SK-N-SH (cell line): ENCODE measurements around the gene CELSR3. TPM values are rescaled to one million over a fixed set of nuclear protein-coding genes. Genes with fewer than 3 reads are reported as not detected.

Experiments used
- CTCF ChIA-PET: fragments of 300-600, 350-600 bp; formaldehyde crosslinking; extraction: SDS; loops from one replicate; lab custom pipeline; 2021; lab: Yijun Ruan, JAX
- POLR2A ChIA-PET: fragments of 350-600 bp; sonication (Branson Sonifier 250); formaldehyde crosslinking; extraction: SDS; loops from one replicate; lab custom pipeline; 2020; ENCODE audit warnings: antibody characterized with exemption, inconsistent platforms; lab: Yijun Ruan, JAX
- DNase-seq: peaks from one replicate; pipeline ENCODE4 v3.0.0; 2012
- H2AFZ ChIP-seq: fragments of 200-600 bp; sonication (generic); 2 replicates; pipeline ENCODE4 v1.8.1; 2016; ENCODE audit warnings: antibody characterized with exemption, mild to moderate bottlenecking, low read depth
- H3F3A ChIP-seq: fragments of 200-600 bp; sonication (generic); replicated peaks from 2 replicates; pipeline ENCODE3; 2016; ENCODE audit warnings: antibody characterized with exemption, mild to moderate bottlenecking; ENCODE audit not compliant: insufficient read depth
- H3K27ac ChIP-seq, 2 experiments: fragments of 200-500 bp in 1 of 2; fragments of 200-600 bp in 1 of 2; sonication (Bioruptor generic) in 1 of 2; sonication (generic), shearing (Covaris generic) in 1 of 2; 2 replicates each; pipeline versions ENCODE4 v1.5.1 to v1.6.1; 2014 to 2016; ENCODE audit warnings: low read depth in 2 of 2, inconsistent platforms in 1 of 2, low read length in 1 of 2, mild to moderate bottlenecking in 1 of 2, mixed read lengths in 1 of 2
- H3K27me3 ChIP-seq: fragments of 200-600 bp; sonication (generic), shearing (Covaris generic); 2 replicates; pipeline ENCODE4 v1.6.1; 2016; ENCODE audit warnings: mixed run types; ENCODE audit not compliant: insufficient read depth
- H3K36me3 ChIP-seq, 2 experiments: fragments of 200-500 bp in 1 of 2; fragments of 200-600 bp in 1 of 2; sonication (Bioruptor generic) in 1 of 2; sonication (generic) in 1 of 2; replicated peaks in 1 of 2; 2 replicates each; pipeline versions ENCODE3 to v1.5.1; 2014 to 2016; ENCODE audit warnings: low read length in 1 of 2, mild to moderate bottlenecking in 1 of 2; ENCODE audit not compliant: insufficient read depth in 2 of 2, control insufficient read depth in 1 of 2
- H3K4me1 ChIP-seq, 2 experiments: fragments of 200-500 bp in 1 of 2; fragments of 200-600 bp in 1 of 2; sonication (Bioruptor generic) in 1 of 2; sonication (generic), shearing (Covaris generic) in 1 of 2; 2 replicates each; pipeline versions ENCODE4 v1.5.1 to v1.6.1; 2014 to 2016; ENCODE audit warnings: low read depth in 1 of 2, low read length in 1 of 2, mixed run types in 1 of 2; ENCODE audit not compliant: insufficient read depth in 2 of 2, control insufficient read depth in 1 of 2
- H3K4me2 ChIP-seq: fragments of 200-600 bp; sonication (generic), shearing (Covaris generic); 2 replicates; pipeline ENCODE4 v1.6.1; 2017; ENCODE audit warnings: mixed run types
- H3K4me3 ChIP-seq, 2 experiments: fragments of 200-500 bp in 1 of 2; fragments of 200-600 bp in 1 of 2; sonication (Bioruptor generic) in 1 of 2; sonication (generic), shearing (Covaris generic) in 1 of 2; 2 replicates each; pipeline versions ENCODE4 v1.5.1 to v1.8.1; 2014 to 2016; ENCODE audit warnings: low read depth in 2 of 2, inconsistent platforms in 1 of 2, low read length in 1 of 2, mild to moderate bottlenecking in 1 of 2, mixed read lengths in 1 of 2, moderate library complexity in 1 of 2
- H3K79me2 ChIP-seq: fragments of 200-600 bp; sonication (generic); 2 replicates; pipeline ENCODE4 v1.8.1; 2017; ENCODE audit warnings: mild to moderate bottlenecking; ENCODE audit not compliant: insufficient read depth
- H3K9ac ChIP-seq: fragments of 200-600 bp; sonication (generic); 2 replicates; pipeline ENCODE4 v1.6.1; 2017; ENCODE audit warnings: mixed run types
- H3K9me2 ChIP-seq: fragments of 200-600 bp; sonication (generic); 2 replicates; pipeline ENCODE4 v1.6.1; 2017; ENCODE audit warnings: mixed run types
- H3K9me3 ChIP-seq: fragments of 200-600 bp; sonication (generic); 2 replicates; pipeline ENCODE4 v1.6.1; 2017; ENCODE audit warnings: mixed run types, mild to moderate bottlenecking, moderate library complexity
- H4K20me1 ChIP-seq: fragments of 200-600 bp; sonication (generic); 2 replicates; pipeline ENCODE4 v1.6.1; 2017; ENCODE audit warnings: mild to moderate bottlenecking, mixed run types; ENCODE audit not compliant: insufficient read depth
- CHD2 ChIP-seq: fragments of 150-350 bp; IDR thresholded peaks from 2 replicates; pipeline ENCODE4 v1.6.1; 2018; ENCODE audit warnings: low read length; ENCODE audit not compliant: partially characterized antibody
- CTCF ChIP-seq: fragments of 200-600 bp; sonication (generic); IDR thresholded peaks from 2 replicates; pipeline ENCODE4 v1.6.1; 2017; ENCODE audit warnings: antibody characterized with exemption, mild to moderate bottlenecking, moderate library complexity
- EZH2phosphoT487 ChIP-seq: fragments of 200-600 bp; sonication (generic); IDR thresholded peaks from 2 replicates; pipeline ENCODE4 v1.6.1; 2017; ENCODE audit warnings: low read depth, mixed run types, mild to moderate bottlenecking, antibody characterized with exemption, moderate library complexity, borderline replicate concordance
- FOXM1 ChIP-seq: IDR thresholded peaks from 2 replicates; pipeline ENCODE4 v1.4.0; 2012; ENCODE audit warnings: low read depth, mild to moderate bottlenecking
- NFIC ChIP-seq: IDR thresholded peaks from 2 replicates; pipeline ENCODE4 v1.4.0; 2012; ENCODE audit warnings: borderline replicate concordance
- NRF1 ChIP-seq: IDR thresholded peaks from 2 replicates; pipeline ENCODE4 v1.6.1; 2012; ENCODE audit warnings: low read depth, mild to moderate bottlenecking, low read length
- RFX5 ChIP-seq: IDR thresholded peaks from 2 replicates; pipeline ENCODE4 v1.6.1; 2012; ENCODE audit warnings: mild to moderate bottlenecking, improper control_type of control experiment, low read length
- RXRA ChIP-seq: IDR thresholded peaks from 2 replicates; pipeline ENCODE4 v1.4.0; 2012; ENCODE audit warnings: low read depth, mild to moderate bottlenecking, borderline replicate concordance
- SMC3 ChIP-seq: IDR thresholded peaks from 2 replicates; pipeline ENCODE4 v1.6.1; 2012; ENCODE audit warnings: low read depth, low read length, improper control_type of control experiment
- TAF1 ChIP-seq: IDR thresholded peaks from 2 replicates; pipeline ENCODE4 v1.6.1; 2012; ENCODE audit warnings: low read depth, mild to moderate bottlenecking, low read length, moderate library complexity, borderline replicate concordance
- TCF12 ChIP-seq: IDR thresholded peaks from 2 replicates; pipeline ENCODE4 v1.4.0; 2012
- USF2 ChIP-seq: fragments of 150-350 bp; IDR thresholded peaks from 2 replicates; pipeline ENCODE4 v1.6.1; 2017; ENCODE audit warnings: antibody characterized with exemption, low read length, low read depth, borderline replicate concordance
- ZBTB33 ChIP-seq: IDR thresholded peaks from 2 replicates; pipeline ENCODE4 v1.4.0; 2012; ENCODE audit warnings: low read depth, borderline replicate concordance
- WGBS: methylation state at CpG from one replicate; pipeline ENCODE4 v1.1.6; 2017; ENCODE audit warnings: low lambda C conversion rate; 5-methylcytosine and 5-hydroxymethylcytosine counted together
- polyA plus RNA-seq, 3 experiments: library from polyadenylated mRNA; depleted of rRNA; stranded (reverse); fragments of >200 nt; gene quantifications; 2 replicates each; pipeline ENCODE4 v1.2.3, GENCODE V29; 2012

The CELSR3 gene
- polyA plus RNA-seq, 1 of the 3 experiments (the other 2 are of a cell fraction) = 11.7 TPM

GRCh38 chr3:48681541-48681880, 18.8 kb upstream of the CELSR3 start:
- peaks cover 26% of the 10 kb centered on the region for H3K79me2 ChIP-seq
- no peak overlapping the region for H3K4me3 ChIP-seq
- no peak overlapping the region for H2AFZ ChIP-seq
- H3F3A ChIP-seq = peaks cover 3% of the 10 kb centered on the region
- POLR2A ChIA-PET = interaction anchor here (1.3 kb wide), 1 partner anchor 18 kb away, joined by 6 read pairs; no protein-coding TSS in a partner anchor
- peaks cover 0 to 37% of the 10 kb centered on the region in 2 experiments for H3K36me3 ChIP-seq
- no peaks in the 10 kb centered on the region for H3K9me2 ChIP-seq
- H3K9ac ChIP-seq = no peak overlapping the region
- no peak overlapping the region for H3K4me2 ChIP-seq
- TF ChIP-seq ZBTB33 (no peak), TAF1 (no peak), SMC3 (no peak), EZH2phosphoT487 (no peak), CHD2 (no peak), USF2 (no peak), NRF1 (no peak), FOXM1 (no peak), TCF12 (no peak), RXRA (no peak), CTCF (no peak), RFX5 (no peak), NFIC (no peak)
- H4K20me1 ChIP-seq = peaks cover 7% of the 10 kb centered on the region
- DNase-seq = no peak
- no peaks in the 10 kb centered on the region for H3K27me3 ChIP-seq
- H3K27ac ChIP-seq = no peak overlapping the region
- 98% methylated on average over 7 of the region's 7 CpGs for WGBS
- H3K9me3 ChIP-seq = no peaks in the 10 kb centered on the region
- peaks cover 20 to 34% of the 10 kb centered on the region in 2 experiments for H3K4me1 ChIP-seq
- CTCF ChIA-PET = interaction anchor here (4.0 kb wide), 1 partner anchor 18 kb away, joined by 28 read pairs; the partner anchor contains the start of gene CELSR3
